GM23338 (cell line): ENCODE data around the gene CBFA2T3. TPM values are rescaled to one million over a fixed set of nuclear protein-coding genes. Genes with fewer than 3 reads are reported as not detected.

Experiments used
- ATAC-seq: fragments of 200-7000 bp; cut with Tn5 transposase; 3 replicates; pipeline ENCODE4 v1.9.1; 2020
- DNase-seq: peaks from one replicate; pipeline ENCODE4 v3.0.0-alpha.2; 2015; ENCODE audit warnings: low spot score
- H2AFZ ChIP-seq: fragments of 200-600 bp; sonication (generic); 2 replicates; pipeline ENCODE4 v1.8.0; 2016; ENCODE audit warnings: antibody characterized with exemption, mild to moderate bottlenecking, moderate library complexity
- H3F3A ChIP-seq: fragments of 200-600 bp; sonication (generic); replicated peaks from 2 replicates; pipeline ENCODE4 v1.8.0; 2017; ENCODE audit warnings: antibody characterized with exemption, mixed run types, low read depth
- H3K27ac ChIP-seq: fragments of 200-600 bp; sonication (generic); 2 replicates; pipeline ENCODE4 v1.6.1; 2016; ENCODE audit warnings: low read depth
- H3K27me3 ChIP-seq: fragments of 200-600 bp; sonication (generic); 2 replicates; pipeline ENCODE4 v1.8.0; 2016; ENCODE audit warnings: mild to moderate bottlenecking, mixed run types, moderate library complexity; ENCODE audit not compliant: insufficient read depth
- H3K36me3 ChIP-seq: fragments of 200-600 bp; sonication (generic); 2 replicates; pipeline ENCODE4 v1.8.0; 2016; ENCODE audit warnings: mild to moderate bottlenecking; ENCODE audit not compliant: insufficient read depth
- H3K4me1 ChIP-seq: fragments of 200-600 bp; sonication (generic); 2 replicates; pipeline ENCODE4 v1.8.0; 2016; ENCODE audit warnings: mild to moderate bottlenecking, moderate library complexity; ENCODE audit not compliant: insufficient read depth
- H3K4me2 ChIP-seq: fragments of 200-600 bp; sonication (generic); 2 replicates; pipeline ENCODE4 v1.7.1; 2017; ENCODE audit warnings: mixed run types
- H3K4me3 ChIP-seq: fragments of 200-600 bp; sonication (generic); 2 replicates; pipeline ENCODE4 v1.6.1; 2016; ENCODE audit warnings: mixed run types
- H3K79me2 ChIP-seq: fragments of 200-600 bp; sonication (generic); replicated peaks from 2 replicates; pipeline ENCODE4 v1.8.0; 2017; ENCODE audit warnings: mild to moderate bottlenecking; ENCODE audit not compliant: insufficient read depth
- H3K9me2 ChIP-seq: fragments of 200-600 bp; sonication (generic); 2 replicates; pipeline ENCODE4 v1.8.0; 2017; ENCODE audit not compliant: insufficient read depth
- H4K20me1 ChIP-seq: fragments of 200-600 bp; sonication (generic); replicated peaks from 2 replicates; pipeline ENCODE4 v1.8.0; 2017; ENCODE audit warnings: mild to moderate bottlenecking; ENCODE audit not compliant: insufficient read depth
- H3K27ac Mint-ChIP-seq: 2 replicates; pipeline ENCODE4 v1.8.0; 2020; ENCODE audit warnings: inconsistent platforms, mild to moderate bottlenecking, moderate library complexity, mixed read lengths
- H3K27me3 Mint-ChIP-seq: 3 replicates; pipeline ENCODE4 v1.8.0; 2022; ENCODE audit warnings: low read depth, mild to moderate bottlenecking, moderate library complexity, mixed read lengths, inconsistent platforms; ENCODE audit not compliant: insufficient read depth, poor library complexity
- H3K36me3 Mint-ChIP-seq: 3 replicates; pipeline ENCODE4 v1.8.0; 2021; ENCODE audit warnings: low read depth, mild to moderate bottlenecking, inconsistent platforms, moderate library complexity, mixed read lengths
- H3K4me1 Mint-ChIP-seq: 3 replicates; pipeline ENCODE4 v1.8.0; 2020; ENCODE audit warnings: mild to moderate bottlenecking, inconsistent platforms, mixed read lengths
- H3K4me3 Mint-ChIP-seq: 3 replicates; pipeline ENCODE4 v1.8.0; 2021; ENCODE audit warnings: moderate library complexity, mild to moderate bottlenecking, inconsistent platforms, mixed read lengths
- H3K9me3 Mint-ChIP-seq: 3 replicates; pipeline ENCODE4 v1.8.0; 2020; ENCODE audit warnings: moderate library complexity, mild to moderate bottlenecking, inconsistent platforms, mixed read lengths
- CREB1 ChIP-seq: fragments of 250-450 bp; sonication (Bioruptor Pico); IDR thresholded peaks from 2 replicates; pipeline ENCODE4 v1.5.0; 2020; ENCODE audit warnings: low read depth, mild to moderate bottlenecking, moderate library complexity
- CTCF ChIP-seq, 2 experiments: fragments of 200-600 bp in 1 of 2; sonication (generic) in 1 of 2; conservative IDR thresholded peaks; 2 replicates each; pipeline versions ENCODE4 v1.5.1 to v1.6.1; 2016 to 2017; ENCODE audit warnings: antibody characterized with exemption in 2 of 2, low read depth in 2 of 2, mild to moderate bottlenecking in 2 of 2, moderate library complexity in 1 of 2
- EZH2 ChIP-seq: fragments of 200-600 bp; sonication (generic); IDR thresholded peaks from one replicate; pipeline ENCODE4 v1.8.0; 2017; ENCODE audit warnings: antibody characterized with exemption, mild to moderate bottlenecking, low read depth; ENCODE audit not compliant: unreplicated experiment
- EZH2phosphoT487 ChIP-seq: fragments of 200-600 bp; sonication (generic); IDR thresholded peaks from one replicate; pipeline ENCODE4 v1.8.1; 2018; ENCODE audit warnings: antibody characterized with exemption; ENCODE audit not compliant: unreplicated experiment
- JUNB ChIP-seq: IDR thresholded peaks from one replicate; pipeline ENCODE4 v1.6.1; 2016; ENCODE audit warnings: antibody characterized with exemption; ENCODE audit not compliant: unreplicated experiment
- NANOG ChIP-seq: IDR thresholded peaks from 2 replicates; pipeline ENCODE4 v1.6.1; 2016; ENCODE audit warnings: antibody characterized with exemption, borderline replicate concordance
- POLR2AphosphoS5 ChIP-seq: IDR thresholded peaks from 2 replicates; pipeline ENCODE4 v1.6.1; 2016; ENCODE audit warnings: antibody characterized with exemption, low read depth
- REST ChIP-seq: IDR thresholded peaks from one replicate; pipeline ENCODE4 v1.6.1; 2018; ENCODE audit warnings: antibody characterized with exemption; ENCODE audit not compliant: unreplicated experiment
- STAT1 ChIP-seq: IDR thresholded peaks from one replicate; pipeline ENCODE4 v1.6.1; 2016; ENCODE audit warnings: antibody characterized with exemption; ENCODE audit not compliant: unreplicated experiment
- ZNF114 ChIP-seq: fragments of 250-450 bp; sonication (Bioruptor Pico); IDR thresholded peaks from 2 replicates; pipeline ENCODE4 v1.5.0; 2020; ENCODE audit warnings: mild to moderate bottlenecking, moderate library complexity
- ZNF331 ChIP-seq: fragments of 250-450 bp; sonication (Bioruptor Pico); IDR thresholded peaks from 2 replicates; pipeline ENCODE4 v1.5.0; 2020; ENCODE audit warnings: low read depth, mild to moderate bottlenecking, moderate library complexity
- polyA plus RNA-seq: library from polyadenylated mRNA; unstranded; fragments of >200 nt; fragmentation: Nextera tagmentation; extraction: Ambion mirVana; gene quantifications from 2 replicates; pipeline ENCODE4 v1.2.1, GENCODE V29; 2016
- total RNA-seq: library from RNA; depleted of rRNA; stranded (reverse); fragments of >200 nt; shearing (Covaris generic); gene quantifications from 2 replicates; pipeline ENCODE4 v1.2.3, GENCODE V29; 2014

Gene CBFA2T3
- total and polyA plus RNA-seq, 2 experiments from 2014 or later, result 0.87 to 1.5 TPM

GRCh38 chr16:88979353-88980015 is 2.5 kb upstream of the CBFA2T3 start (continued):
- TF ChIP-seq EZH2phosphoT487 (no peak), REST (no peak), JUNB (no peak), STAT1 (no peak), ZNF114 (CRISPR knock-in tag) (no peak), CTCF (conservative IDR thresholded peaks at IDR 0.05; ENCODE audit: low read depth in 2 of 2) (no peak), ZNF331 (CRISPR knock-in tag) (no peak), POLR2AphosphoS5 (no peak), CREB1 (CRISPR knock-in tag) (no peak), EZH2 (no peak), NANOG (no peak)

GRCh38 chr16:88978608-88979346 is 1.8 kb upstream of the CBFA2T3 start:
- no peak overlapping the region for H3K4me3 ChIP-seq
- Mint-ChIP-seq H3K36me3 (no peaks in the 10 kb centered on the region), H3K27ac (no peak overlapping the region), H3K4me1 (peaks cover 4% of the 10 kb centered on the region; the same call in 1 of the 3 replicates), H3K4me3 (no peak overlapping the region), H3K27me3 (peaks cover 9% of the 10 kb centered on the region), H3K9me3 (peaks cover 2% of the 10 kb centered on the region; the same call in 1 of the 3 replicates)
- H3K9me2 ChIP-seq, result no peaks in the 10 kb centered on the region
- no peak for ATAC-seq
- H3F3A ChIP-seq, result no peaks in the 10 kb centered on the region
- no peak overlapping the region for H3K4me2 ChIP-seq
- DNase-seq, result no peak
- H3K27ac ChIP-seq, result no peak overlapping the region
- H3K4me1 ChIP-seq, result no peaks in the 10 kb centered on the region
- H3K27me3 ChIP-seq, result no peaks in the 10 kb centered on the region
- no peaks in the 10 kb centered on the region for H3K79me2 ChIP-seq
- H2AFZ ChIP-seq, result no peak overlapping the region
- H3K36me3 ChIP-seq, result no peaks in the 10 kb centered on the region
- H4K20me1 ChIP-seq, result no peaks in the 10 kb centered on the region
- TF ChIP-seq REST (no peak), NANOG (no peak), ZNF114 (CRISPR knock-in tag) (no peak), CTCF (conservative IDR thresholded peaks at IDR 0.05; ENCODE audit: low read depth in 2 of 2) (no peak), JUNB (no peak), EZH2phosphoT487 (no peak), STAT1 (no peak), ZNF331 (CRISPR knock-in tag) (no peak)
